ENCODE results near the gene CCDC89.

Gene CCDC89

DNA sequence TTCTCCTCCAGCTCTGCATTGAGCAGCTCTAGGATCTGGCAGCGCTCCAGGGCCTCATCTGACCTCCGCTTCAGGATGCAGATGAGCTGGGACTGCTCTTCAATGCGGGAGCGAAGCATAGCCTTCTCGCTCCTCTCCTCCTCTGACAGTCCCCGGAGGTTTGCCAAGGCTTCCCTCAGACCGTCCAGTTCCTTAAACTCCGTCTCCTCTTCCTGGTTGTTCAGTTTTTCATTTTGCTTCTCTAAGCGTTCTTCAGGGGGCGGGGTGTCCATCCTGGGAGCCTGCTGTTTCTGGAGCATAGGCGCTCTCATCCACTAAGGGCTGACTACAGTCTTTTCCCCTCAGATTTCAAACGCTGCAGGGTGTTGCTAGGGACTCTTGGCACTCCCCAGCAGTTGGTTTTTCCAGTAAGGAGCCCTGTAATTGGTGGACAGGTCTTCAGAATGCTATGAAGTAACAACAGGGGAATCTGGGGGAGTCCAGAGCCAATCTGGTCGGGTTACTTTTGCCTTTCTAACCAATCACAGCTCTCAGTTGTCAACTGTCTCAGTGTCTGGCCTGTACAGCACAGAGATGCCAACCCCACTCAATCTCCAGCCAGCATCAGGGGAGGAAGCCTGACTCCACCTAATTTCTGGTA, at the start of gene CCDC89:
Gene CCDC89, minus strand, starts transcription at position 376 of the 640 bp plus-strand sequence. Its CDS starts 65 bp downstream, at position 311.
- Histone ChIP-seq H3K4me1 (0 out of 2 replicates have a peak, but pooled peaks cover 5% of the 10 kb centered on the region), H3K9me3 (peaks cover 11% of the 10 kb centered on the region), H3K27me3 (peaks cover 19% of the 10 kb centered on the region), H4K20me1 (no peaks in the 10 kb centered on the region), H3K27ac (no peak within 1 kb of the TSS), H3K36me3 (no peaks in the 10 kb centered on the region), H3K4me2 (no peak within 1 kb of the TSS), H3K4me3 (no peak within 1 kb of the TSS), H3K9ac (no peak within 1 kb of the TSS)
- TF ChIP-seq Cebpa-rat (IDR thresholded peaks at IDR 0.05), result no peak

DNA sequence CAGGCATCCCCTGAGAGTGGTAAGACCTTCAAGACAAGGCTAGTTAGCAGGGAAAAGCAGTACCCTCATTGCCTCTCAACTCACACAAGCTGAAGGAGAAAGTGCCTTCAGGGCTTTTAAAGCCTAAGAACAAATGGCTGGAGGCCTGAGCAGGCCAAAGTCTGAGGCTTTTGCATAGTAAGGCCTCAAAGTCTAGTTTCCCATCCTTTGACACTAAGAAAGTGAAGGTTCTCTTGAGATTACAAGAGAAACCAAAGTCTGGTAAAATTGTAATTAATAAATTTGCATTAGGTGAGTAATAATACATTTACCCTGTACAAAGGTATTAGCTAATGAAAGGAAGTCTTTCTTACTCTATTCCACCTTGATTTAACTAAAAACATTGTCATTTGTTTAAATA, 47.0 kb upstream of the CCDC89 start:
- Histone ChIP-seq H3K27ac (no peak overlapping the region), H3K4me2 (no peak overlapping the region), H3K36me3 (no peaks in the 10 kb centered on the region), H3K9me3 (no peaks in the 10 kb centered on the region), H3K4me1 (no peaks in the 10 kb centered on the region), H3K4me3 (no peak overlapping the region), H4K20me1 (no peaks in the 10 kb centered on the region), H3K27me3 (no peaks in the 10 kb centered on the region), H3K9ac (no peak overlapping the region)
- TF ChIP-seq Cebpa-rat (IDR thresholded peaks at IDR 0.05), result no peak

DNA sequence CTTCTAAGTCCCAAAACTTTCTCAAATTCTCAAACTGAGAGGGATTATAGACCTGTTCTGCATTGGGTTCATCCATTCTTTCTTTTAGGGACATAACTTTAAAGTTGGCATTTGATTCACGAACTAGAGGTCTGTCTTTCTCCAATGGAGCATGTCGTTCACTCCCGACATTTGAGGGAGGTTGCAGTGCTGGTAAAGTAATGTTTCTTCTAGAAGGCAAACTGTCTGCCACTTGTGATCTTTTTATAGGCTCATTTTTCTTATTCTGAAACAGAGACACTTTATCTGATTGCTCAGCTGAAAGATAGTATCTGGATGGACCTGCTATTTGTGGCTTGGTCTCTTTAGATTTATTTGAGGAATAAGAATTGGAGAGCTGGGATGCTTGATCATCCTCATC, 40.4 kb upstream of the CCDC89 start:
- H3K9me3 ChIP-seq, result no peaks in the 10 kb centered on the region
- H4K20me1 ChIP-seq, result no peaks in the 10 kb centered on the region
- no peak overlapping the region for H3K27ac ChIP-seq
- TF ChIP-seq Cebpa-rat (IDR thresholded peaks at IDR 0.05), result no peak
- H3K36me3 ChIP-seq, result no peaks in the 10 kb centered on the region
- no peaks in the 10 kb centered on the region for H3K27me3 ChIP-seq
- H3K9ac ChIP-seq, result no peak overlapping the region
- H3K4me2 ChIP-seq, result no peak overlapping the region
- no peaks in the 10 kb centered on the region for H3K4me1 ChIP-seq
- H3K4me3 ChIP-seq, result no peak overlapping the region

DNA sequence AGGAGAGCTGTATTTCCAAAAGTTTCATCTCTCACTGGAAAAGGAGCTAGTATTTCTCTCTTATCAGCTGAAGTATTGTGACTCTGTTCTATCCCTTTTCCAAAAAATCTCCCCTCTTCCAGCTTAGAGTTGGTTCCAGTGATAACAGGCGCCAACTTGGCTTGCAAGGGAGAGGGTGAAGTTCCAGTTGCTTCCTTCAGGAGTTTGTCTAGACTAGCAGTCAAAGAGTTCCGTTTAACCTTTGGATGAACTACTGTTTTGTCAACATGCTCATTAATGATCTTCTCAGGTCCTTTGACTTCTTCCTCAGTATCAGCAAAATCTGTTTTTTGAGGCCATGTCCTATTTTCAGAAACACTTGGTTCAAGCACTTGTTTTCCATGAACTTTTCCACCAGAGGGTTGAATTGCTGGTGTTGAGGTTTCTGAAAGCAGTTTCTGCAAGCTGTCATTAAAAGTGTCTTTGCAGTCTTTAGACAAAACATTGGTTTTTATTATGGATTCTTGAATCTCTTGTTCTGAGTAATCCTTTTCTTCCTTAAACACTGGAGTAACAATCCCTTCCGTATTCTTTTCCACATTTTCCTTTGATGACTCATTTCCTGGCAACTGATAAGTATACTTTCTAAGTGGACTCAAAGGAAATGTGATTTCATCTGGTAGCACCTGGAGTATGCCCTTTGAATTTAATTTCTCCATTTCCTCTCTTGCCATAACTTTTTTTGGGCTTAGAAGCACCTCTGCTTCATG, 39.7 kb upstream of the CCDC89 start:
- H3K36me3 ChIP-seq, result no peaks in the 10 kb centered on the region
- H3K9ac ChIP-seq, result no peak overlapping the region
- no peaks in the 10 kb centered on the region for H3K27me3 ChIP-seq
- H3K4me2 ChIP-seq, result no peak overlapping the region
- no peaks in the 10 kb centered on the region for H3K4me1 ChIP-seq
- H4K20me1 ChIP-seq, result no peaks in the 10 kb centered on the region
- TF ChIP-seq Cebpa-rat (IDR thresholded peaks at IDR 0.05), result no peak
- no peaks in the 10 kb centered on the region for H3K9me3 ChIP-seq
- H3K27ac ChIP-seq, result no peak overlapping the region
- H3K4me3 ChIP-seq, result no peak overlapping the region

DNA sequence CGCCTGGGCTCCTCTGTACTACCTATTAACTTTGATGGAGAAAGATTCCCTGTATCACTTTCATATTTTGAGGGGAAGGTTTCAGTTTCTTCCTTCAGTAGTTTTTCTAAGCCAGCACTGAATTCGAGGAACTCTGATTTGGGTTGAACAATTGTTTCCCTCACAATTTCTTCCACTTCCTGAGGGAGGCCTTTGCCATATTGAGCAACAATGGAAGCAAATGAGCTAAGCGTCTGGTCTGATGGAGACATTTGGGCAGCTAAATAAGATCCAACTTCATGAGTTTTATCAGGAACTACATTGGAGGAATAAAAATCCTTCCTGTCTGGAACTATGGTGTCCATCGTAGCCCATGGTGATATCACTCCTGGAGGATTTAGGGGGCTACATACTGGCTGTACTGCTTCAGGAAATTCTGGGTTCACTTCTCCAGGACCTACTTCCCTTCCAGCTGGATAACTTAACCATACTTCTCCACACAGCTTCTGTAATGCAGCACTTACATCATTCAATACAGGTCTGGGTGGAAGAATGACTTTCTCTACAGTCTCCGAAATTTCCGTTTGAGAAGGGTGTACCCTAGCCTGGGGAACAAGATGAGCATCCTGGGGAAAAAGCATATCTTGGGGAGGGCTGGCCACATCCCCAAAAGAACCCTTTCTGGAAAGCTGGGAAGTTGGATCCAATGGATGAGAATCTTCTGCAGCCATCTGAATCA, 38.9 kb upstream of the CCDC89 start:
- H3K4me1 ChIP-seq, result no peaks in the 10 kb centered on the region
- no peak overlapping the region for H3K4me2 ChIP-seq
- no peaks in the 10 kb centered on the region for H3K36me3 ChIP-seq
- no peak overlapping the region for H3K4me3 ChIP-seq
- no peaks in the 10 kb centered on the region for H3K9me3 ChIP-seq
- TF ChIP-seq Cebpa-rat (IDR thresholded peaks at IDR 0.05), result no peak
- H3K27me3 ChIP-seq, result no peaks in the 10 kb centered on the region
- H4K20me1 ChIP-seq, result no peaks in the 10 kb centered on the region
- no peak overlapping the region for H3K9ac ChIP-seq
- no peak overlapping the region for H3K27ac ChIP-seq

DNA sequence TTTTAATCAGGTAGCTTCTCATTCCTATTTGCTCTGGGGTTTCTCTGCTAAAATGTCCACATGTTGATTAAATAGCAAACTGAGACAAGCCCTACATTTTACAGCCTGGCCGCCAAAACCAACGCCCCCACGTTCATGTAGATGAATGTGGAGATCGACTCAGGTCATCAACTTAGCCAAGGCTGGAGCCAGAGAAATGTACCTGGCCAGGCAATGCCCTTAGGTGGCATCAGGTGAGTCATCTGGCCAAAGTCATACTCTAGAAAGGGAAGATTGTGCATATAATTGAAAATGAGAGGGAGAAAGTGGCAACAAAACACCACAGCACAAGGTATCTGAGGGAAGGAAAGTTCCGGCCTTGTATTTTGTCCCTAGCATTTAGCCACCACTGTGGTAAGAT, 37.1 kb upstream of the CCDC89 start:
- H3K27me3 ChIP-seq, result no peaks in the 10 kb centered on the region
- no peak overlapping the region for H3K9ac ChIP-seq
- H3K4me3 ChIP-seq, result no peak overlapping the region
- H3K36me3 ChIP-seq, result no peaks in the 10 kb centered on the region
- TF ChIP-seq Cebpa-rat (IDR thresholded peaks at IDR 0.05), result no peak
- H3K4me2 ChIP-seq, result no peak overlapping the region
- no peaks in the 10 kb centered on the region for H3K4me1 ChIP-seq
- H3K27ac ChIP-seq, result no peak overlapping the region
- H3K9me3 ChIP-seq, result no peaks in the 10 kb centered on the region
- no peaks in the 10 kb centered on the region for H4K20me1 ChIP-seq

DNA sequence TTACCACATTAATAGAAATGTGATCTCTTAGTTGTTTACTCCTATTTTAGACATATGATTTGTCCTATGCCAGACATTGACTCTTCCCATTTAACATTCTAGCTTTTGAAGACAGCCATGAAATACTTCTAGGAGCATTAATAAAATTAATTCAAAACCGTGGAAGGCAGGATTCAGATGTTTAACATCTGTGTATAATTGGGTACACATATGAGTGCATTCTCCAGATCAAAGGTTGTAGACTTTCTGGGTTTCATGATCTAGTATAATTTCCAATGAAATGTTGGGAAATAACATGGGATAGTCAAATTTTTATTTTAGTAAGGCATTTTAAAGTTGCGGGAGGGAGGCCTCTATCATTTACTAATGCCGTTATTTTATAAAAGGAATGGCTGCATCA, 35.2 kb upstream of the CCDC89 start:
- no peaks in the 10 kb centered on the region for H3K27me3 ChIP-seq
- no peak for TF ChIP-seq Cebpa-rat (IDR thresholded peaks at IDR 0.05)
- H3K36me3 ChIP-seq, result no peaks in the 10 kb centered on the region
- H3K9me3 ChIP-seq, result no peaks in the 10 kb centered on the region
- H3K4me3 ChIP-seq, result no peak overlapping the region
- H3K27ac ChIP-seq, result no peak overlapping the region
- no peak overlapping the region for H3K4me2 ChIP-seq
- H4K20me1 ChIP-seq, result no peaks in the 10 kb centered on the region
- no peak overlapping the region for H3K9ac ChIP-seq
- H3K4me1 ChIP-seq, result no peaks in the 10 kb centered on the region

DNA sequence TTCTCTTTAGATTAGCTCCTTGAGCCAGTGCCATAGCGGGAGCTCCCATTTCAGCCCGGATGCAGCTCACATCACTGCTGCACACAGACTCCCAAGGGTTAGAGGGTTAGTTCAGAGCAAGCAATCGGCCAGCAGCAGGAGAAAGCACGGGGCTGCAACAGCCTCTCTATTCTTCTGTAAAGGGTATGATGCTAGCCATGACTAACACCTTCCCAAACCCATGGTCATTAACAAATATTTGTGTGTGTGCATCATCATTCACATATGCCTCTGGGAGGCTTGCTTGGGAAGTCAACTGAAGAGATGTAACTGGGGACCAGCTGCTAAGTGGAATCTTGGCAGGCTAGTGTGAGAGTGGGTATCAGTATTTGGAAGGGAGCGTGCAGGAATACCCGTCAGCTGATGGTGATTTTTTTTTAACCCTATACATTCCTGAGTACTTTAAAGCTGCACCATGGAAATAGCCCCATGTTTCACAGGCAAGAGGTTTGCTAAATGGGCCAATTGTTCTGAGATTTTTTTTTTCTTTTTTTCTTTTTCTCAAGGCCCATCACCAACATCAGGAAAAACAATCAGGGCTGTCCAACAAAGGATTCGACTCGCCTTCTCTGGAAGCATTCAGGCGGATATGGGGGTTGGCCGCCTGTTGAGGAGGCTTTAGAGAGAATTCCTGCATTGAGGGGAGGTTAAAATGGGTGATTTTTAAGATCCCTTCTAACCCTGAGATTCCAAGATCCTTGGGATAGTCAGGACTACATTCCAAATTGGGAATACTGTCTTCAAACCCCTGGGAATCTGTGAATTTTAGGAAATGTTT, 33.2 kb upstream of the CCDC89 start:
- H3K4me1 ChIP-seq, result no peaks in the 10 kb centered on the region
- H3K36me3 ChIP-seq, result no peaks in the 10 kb centered on the region
- TF ChIP-seq Cebpa-rat (IDR thresholded peaks at IDR 0.05), result no peak
- H4K20me1 ChIP-seq, result no peaks in the 10 kb centered on the region
- no peaks in the 10 kb centered on the region for H3K9me3 ChIP-seq
- no peak overlapping the region for H3K4me2 ChIP-seq
- H3K9ac ChIP-seq, result no peak overlapping the region
- no peak overlapping the region for H3K4me3 ChIP-seq
- no peaks in the 10 kb centered on the region for H3K27me3 ChIP-seq
- no peak overlapping the region for H3K27ac ChIP-seq

DNA sequence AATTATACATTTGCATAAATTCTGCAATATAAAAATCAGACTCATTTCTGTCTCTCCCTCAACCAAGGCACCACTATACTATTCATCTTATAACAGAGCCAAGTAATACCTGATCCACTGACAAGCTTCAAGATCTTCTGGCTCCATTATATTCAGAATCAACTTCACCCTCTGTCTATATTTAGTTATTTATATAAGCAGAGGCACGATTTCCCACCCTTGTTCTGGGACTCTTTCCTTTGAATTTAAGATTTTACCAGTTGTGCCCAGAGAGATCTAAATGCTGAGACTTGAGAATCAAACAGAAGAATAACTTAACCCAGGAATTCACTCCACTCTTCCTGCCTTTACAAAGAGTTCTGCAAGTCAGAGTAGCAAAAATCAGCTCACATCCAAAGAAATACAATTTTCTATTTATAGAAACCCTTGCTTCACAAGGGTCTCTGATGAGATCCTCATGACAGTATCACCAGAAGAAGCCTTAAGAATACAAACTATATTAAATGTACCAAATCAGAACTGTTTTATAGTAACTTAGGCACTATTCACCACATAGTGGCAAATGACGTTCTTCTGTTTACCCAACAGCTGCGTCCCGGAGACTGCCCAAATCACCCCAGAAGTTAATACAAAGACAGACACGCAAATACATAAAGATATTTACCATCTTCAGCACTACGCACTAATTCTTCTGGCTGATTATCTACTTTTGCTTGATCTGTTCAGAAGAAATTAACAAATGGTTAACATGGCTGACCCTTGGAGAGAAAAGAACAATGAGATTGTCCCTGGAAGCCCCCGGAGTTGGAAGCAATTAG, 32.3 kb upstream of the CCDC89 start:
- Histone ChIP-seq H3K9me3 (no peaks in the 10 kb centered on the region), H3K27me3 (no peaks in the 10 kb centered on the region), H3K4me1 (no peaks in the 10 kb centered on the region), H3K4me2 (no peak overlapping the region), H3K9ac (no peak overlapping the region), H3K4me3 (no peak overlapping the region), H4K20me1 (no peaks in the 10 kb centered on the region), H3K27ac (no peak overlapping the region), H3K36me3 (no peaks in the 10 kb centered on the region)
- TF ChIP-seq Cebpa-rat (IDR thresholded peaks at IDR 0.05), result no peak
